CD4-positive, CD25-positive, alpha-beta regulatory T cell (primary cell): ENCODE data around the gene RNU7-1. TPM values are rescaled to one million over a fixed set of nuclear protein-coding genes. Genes with fewer than 3 reads are reported as not detected.

ENCODE experiments used
- ATAC-seq, 2 donors: fragments of 150-1000 bp; cut with Tn5 transposase; one replicate each; pipeline ENCODE4 v1.10.0; 2021; ENCODE audit warnings: low read depth in 2 of 2, moderate number of reproducible peaks in 2 of 2, moderate library complexity in 1 of 2
- DNase-seq, 3 donors: peaks; one replicate each; pipeline versions ENCODE4 v3.0.0 to v3.0.0-alpha.2; 2012 to 2022; ENCODE audit warnings: mixed read lengths in 1 of 3
- H3K27ac ChIP-seq: one replicate; pipeline ENCODE4 v1.7.0; 2013; ENCODE audit warnings: mild to moderate bottlenecking, low read length; ENCODE audit not compliant: insufficient read depth, poor library complexity, severe bottlenecking
- H3K27me3 ChIP-seq: one replicate; pipeline ENCODE4 v1.7.0; 2013; ENCODE audit warnings: low read length; ENCODE audit not compliant: control insufficient read depth, insufficient read depth
- H3K36me3 ChIP-seq: one replicate; pipeline ENCODE4 v1.7.0; 2013; ENCODE audit warnings: mild to moderate bottlenecking, low read length, moderate library complexity; ENCODE audit not compliant: control insufficient read depth, insufficient read depth
- H3K4me1 ChIP-seq: 2 replicates; pipeline ENCODE4 v1.7.0; 2013; ENCODE audit warnings: mild to moderate bottlenecking, low read length; ENCODE audit not compliant: insufficient read depth, control insufficient read depth, poor library complexity, severe bottlenecking
- H3K4me3 ChIP-seq: one replicate; pipeline ENCODE4 v1.7.0; 2013; ENCODE audit warnings: low read depth, mild to moderate bottlenecking, low read length, moderate library complexity
- H3K9me3 ChIP-seq, 2 experiments: 1 replicate in 1 of 2; 2 replicates in 1 of 2; pipeline ENCODE4 v1.7.0; 2013; ENCODE audit warnings: low read length in 2 of 2, mild to moderate bottlenecking in 1 of 2, moderate library complexity in 1 of 2; ENCODE audit not compliant: control insufficient read depth in 2 of 2
- H3K27ac Mint-ChIP-seq, 3 donors: one replicate each; pipeline ENCODE4 v1.8.0; 2020 to 2022; ENCODE audit warnings: mild to moderate bottlenecking in 3 of 3, mixed read lengths in 3 of 3, moderate library complexity in 2 of 3
- H3K27me3 Mint-ChIP-seq: one replicate; pipeline ENCODE4 v1.8.0; 2022; ENCODE audit warnings: mild to moderate bottlenecking, mixed read lengths
- H3K36me3 Mint-ChIP-seq: one replicate; pipeline ENCODE4 v1.8.0; 2020; ENCODE audit warnings: mixed read lengths
- H3K4me1 Mint-ChIP-seq, 4 donors: one replicate each; pipeline ENCODE4 v1.8.0; 2020 to 2022; ENCODE audit warnings: mixed read lengths in 4 of 4, mild to moderate bottlenecking in 1 of 4
- H3K4me3 Mint-ChIP-seq, 4 donors: one replicate each; pipeline ENCODE4 v1.8.0; 2020 to 2022; ENCODE audit warnings: mild to moderate bottlenecking in 4 of 4, mixed read lengths in 4 of 4, moderate library complexity in 3 of 4
- H3K9me3 Mint-ChIP-seq, 7 donors: one replicate each; pipeline ENCODE4 v1.8.0; 2020 to 2022; ENCODE audit warnings: mixed read lengths in 7 of 7, mild to moderate bottlenecking in 3 of 7, moderate library complexity in 2 of 7
- polyA plus RNA-seq, 4 donors: library from polyadenylated mRNA; unstranded; fragments of 300-500 nt; fragmentation: Illumina TruSeq; gene quantifications; one replicate each; pipeline ENCODE4 v1.2.3, GENCODE V29; 2021
- total RNA-seq: library from RNA; stranded (reverse); gene quantifications from one replicate; pipeline ENCODE4 v1.2.3, GENCODE V29; 2022

The RNU7-1 gene
- total and polyA plus RNA-seq, 5 donors from 2014 or later, result not detected

DNA sequence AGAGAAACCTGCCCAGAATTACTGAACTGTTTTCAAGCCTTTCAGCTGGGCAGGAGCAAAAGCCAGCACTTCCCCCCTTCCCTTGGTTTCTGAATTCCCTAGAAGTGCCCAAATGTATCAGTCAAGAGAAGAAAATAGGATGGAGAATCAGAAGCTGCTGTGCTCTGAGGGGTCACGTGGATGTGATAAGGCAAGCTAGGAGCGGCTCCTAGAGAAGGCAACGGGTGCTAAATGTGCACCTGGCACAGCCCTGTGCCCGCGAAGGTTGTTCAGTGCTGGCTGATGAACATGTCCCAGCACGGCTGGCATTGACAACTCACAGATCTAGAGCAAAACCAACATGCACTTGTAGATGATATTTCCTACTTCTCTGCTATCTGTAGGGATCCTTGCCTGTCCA, 35.4 kb downstream of the RNU7-1 start:
- H3K36me3 Mint-ChIP-seq, result peaks cover 32% of the 10 kb centered on the region
- ATAC-seq (no peak), DNase-seq (no peak)
- H3K9me3 Mint-ChIP-seq, result no peaks in the 10 kb centered on the region
- Histone ChIP-seq H3K4me3 (no peak overlapping the region), H3K36me3 (peaks cover 81% of the 10 kb centered on the region), H3K27me3 (no peaks in the 10 kb centered on the region), H3K27ac (no peak overlapping the region), H3K9me3 (no peaks in the 10 kb centered on the region), H3K4me1 (no peaks in the 10 kb centered on the region)
- no peak overlapping the region for H3K4me3 Mint-ChIP-seq
- peaks cover 0 to 5% (median under 1%) of the 10 kb centered on the region in 4 donors for H3K4me1 Mint-ChIP-seq
- no peaks in the 10 kb centered on the region for H3K27me3 Mint-ChIP-seq
- peak overlapping the region in 1 of 3 donors; percentile 9 for H3K27ac Mint-ChIP-seq

DNA sequence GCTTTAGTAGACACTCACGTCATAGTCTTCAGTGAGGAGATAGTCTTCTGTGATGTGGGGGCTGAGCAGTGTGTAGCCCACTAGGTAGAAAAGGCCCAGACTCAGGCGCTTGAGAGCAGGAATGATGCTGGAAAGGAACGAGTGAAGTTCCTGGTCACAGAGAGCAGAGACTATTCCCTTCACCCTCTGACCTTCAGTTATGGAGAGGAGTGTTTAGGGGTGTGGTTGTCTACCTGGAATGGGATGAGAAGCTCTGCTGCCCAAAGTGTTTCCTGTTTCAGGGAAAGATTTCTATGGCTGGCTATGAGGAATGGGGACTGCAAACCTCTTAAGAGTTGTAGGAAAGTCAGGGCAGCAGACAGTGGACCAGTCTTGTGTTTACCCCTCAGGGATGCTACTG, 35.8 kb downstream of the RNU7-1 start:
- peaks cover 77% of the 10 kb centered on the region for H3K36me3 ChIP-seq
- DNase-seq (no peak), ATAC-seq (no peak)
- H3K27ac ChIP-seq, result no peak overlapping the region
- no peaks in the 10 kb centered on the region for H3K27me3 ChIP-seq
- H3K4me1 ChIP-seq, result no peaks in the 10 kb centered on the region
- peak overlapping the region in 1 of 3 donors; percentile 20 for H3K27ac Mint-ChIP-seq
- H3K27me3 Mint-ChIP-seq, result no peaks in the 10 kb centered on the region
- peaks cover 0 to 3% (median 0%) of the 10 kb centered on the region in 4 donors for H3K4me1 Mint-ChIP-seq
- H3K4me3 ChIP-seq, result no peak overlapping the region
- no peaks in the 10 kb centered on the region for H3K9me3 Mint-ChIP-seq
- H3K36me3 Mint-ChIP-seq, result peaks cover 32% of the 10 kb centered on the region
- H3K9me3 ChIP-seq, result no peaks in the 10 kb centered on the region
- no peak overlapping the region for H3K4me3 Mint-ChIP-seq

DNA sequence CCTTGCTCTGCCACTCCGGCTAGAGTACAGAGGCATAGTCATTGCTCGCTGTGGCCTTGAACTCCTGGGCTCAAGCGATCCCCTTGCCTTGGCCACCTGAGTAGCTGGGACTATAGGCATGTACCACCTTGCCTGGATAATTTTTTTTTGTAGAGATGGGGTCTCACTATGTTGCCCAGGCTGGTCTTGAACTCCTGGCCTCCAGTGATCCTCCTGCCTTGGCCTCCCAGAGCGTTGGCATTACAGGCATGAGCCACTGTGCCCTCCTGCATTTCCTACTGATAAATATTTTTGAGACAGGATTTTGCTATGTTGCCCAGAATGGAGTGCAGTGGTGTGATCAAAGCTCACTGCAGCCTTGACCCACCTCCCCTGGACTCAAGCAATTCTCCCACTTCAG, 36.5 kb downstream of the RNU7-1 start:
- ATAC-seq (no peak), DNase-seq (no peak)
- Mint-ChIP-seq H3K4me3 (no peak overlapping the region), H3K36me3 (peaks cover 32% of the 10 kb centered on the region), H3K4me1 (peaks cover 0 to 3% (median 0%) of the 10 kb centered on the region in 4 donors), H3K27ac (peak overlapping the region in 1 of 3 donors; percentile 23), H3K27me3 (no peaks in the 10 kb centered on the region), H3K9me3 (no peaks in the 10 kb centered on the region)
- H3K4me3 ChIP-seq, result no peak overlapping the region
- H3K4me1 ChIP-seq, result no peaks in the 10 kb centered on the region
- H3K36me3 ChIP-seq, result peaks cover 71% of the 10 kb centered on the region
- H3K9me3 ChIP-seq, result no peaks in the 10 kb centered on the region
- H3K27ac ChIP-seq, result no peak overlapping the region
- H3K27me3 ChIP-seq, result no peaks in the 10 kb centered on the region

DNA sequence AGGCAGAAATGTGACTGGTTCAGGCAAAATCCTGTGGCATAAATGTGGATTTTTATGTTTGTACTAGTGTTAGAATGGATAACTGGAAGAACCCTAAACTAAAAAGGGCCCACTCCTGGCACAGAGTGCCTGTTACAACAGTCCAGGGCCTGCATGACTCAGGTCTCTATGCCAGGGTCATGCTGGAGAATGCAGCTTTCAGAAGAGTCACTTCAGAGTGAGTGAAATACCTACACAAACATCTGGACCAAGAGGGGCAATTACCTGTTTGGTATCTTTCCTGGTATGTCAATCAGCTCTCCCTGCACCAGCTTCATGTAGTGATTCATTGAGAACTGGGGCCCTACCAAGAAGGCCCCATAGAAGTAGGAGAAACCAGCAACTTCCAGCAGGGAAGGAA, 37.1 kb downstream of the RNU7-1 start:
- H3K9me3 ChIP-seq, result no peaks in the 10 kb centered on the region
- no peaks in the 10 kb centered on the region for H3K27me3 ChIP-seq
- peak overlapping the region in 1 of 3 donors; percentile 23 for H3K27ac Mint-ChIP-seq
- ATAC-seq (no peak), DNase-seq (no peak)
- peaks cover 64% of the 10 kb centered on the region for H3K36me3 ChIP-seq
- peaks cover 31% of the 10 kb centered on the region for H3K36me3 Mint-ChIP-seq
- no peak overlapping the region for H3K4me3 Mint-ChIP-seq
- no peaks in the 10 kb centered on the region for H3K27me3 Mint-ChIP-seq
- H3K27ac ChIP-seq, result no peak overlapping the region
- H3K4me1 Mint-ChIP-seq, result peaks cover 0 to 3% (median 0%) of the 10 kb centered on the region in 4 donors
- no peaks in the 10 kb centered on the region for H3K9me3 Mint-ChIP-seq
- H3K4me1 ChIP-seq, result no peaks in the 10 kb centered on the region
- no peak overlapping the region for H3K4me3 ChIP-seq

DNA sequence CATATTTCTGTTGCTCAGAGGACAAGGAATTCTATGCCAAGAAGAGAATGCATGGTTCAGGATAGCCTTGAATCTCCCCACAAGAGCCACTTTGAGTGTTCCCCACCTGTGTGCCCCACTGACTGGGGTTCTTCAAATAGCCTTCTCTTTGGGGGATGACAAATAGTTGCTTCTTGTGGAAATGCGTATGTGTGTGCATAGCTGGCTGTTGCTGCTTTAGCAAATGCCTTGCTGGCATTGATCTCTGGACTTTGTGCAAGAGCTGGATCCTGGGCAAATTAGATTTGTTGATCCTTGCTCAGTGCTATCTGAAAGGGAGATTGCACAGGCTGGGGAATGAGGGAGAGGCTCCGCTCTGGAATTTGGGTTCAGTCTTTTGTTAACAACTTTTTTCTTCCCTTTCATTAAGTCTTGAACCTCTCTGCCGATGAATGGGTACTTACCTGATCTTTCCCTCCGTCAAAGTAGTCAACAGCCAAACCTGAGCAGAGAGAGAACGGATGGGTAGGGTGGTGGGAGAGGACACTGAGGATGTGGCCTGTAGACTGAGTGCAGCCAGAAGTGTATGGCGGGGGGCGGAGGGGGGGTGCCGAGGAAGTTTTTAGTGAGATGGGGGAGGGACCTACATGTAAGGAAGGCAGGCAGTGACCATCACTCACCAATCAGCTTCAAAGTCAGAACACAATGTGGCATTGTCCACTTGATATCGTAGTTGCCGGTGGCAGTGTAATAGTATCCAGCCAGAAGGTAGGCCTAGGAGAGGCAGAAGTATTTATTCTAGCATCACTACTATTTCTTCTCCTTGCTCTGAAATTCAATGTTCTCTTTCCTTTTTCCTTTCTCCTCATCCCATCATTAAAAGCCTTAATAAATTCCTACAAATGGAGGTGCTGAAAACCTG, 37.8 kb downstream of the RNU7-1 start:
- H3K27ac Mint-ChIP-seq, result peak overlapping the region in 2 of 3 donors; percentile 23 to 77

DNA sequence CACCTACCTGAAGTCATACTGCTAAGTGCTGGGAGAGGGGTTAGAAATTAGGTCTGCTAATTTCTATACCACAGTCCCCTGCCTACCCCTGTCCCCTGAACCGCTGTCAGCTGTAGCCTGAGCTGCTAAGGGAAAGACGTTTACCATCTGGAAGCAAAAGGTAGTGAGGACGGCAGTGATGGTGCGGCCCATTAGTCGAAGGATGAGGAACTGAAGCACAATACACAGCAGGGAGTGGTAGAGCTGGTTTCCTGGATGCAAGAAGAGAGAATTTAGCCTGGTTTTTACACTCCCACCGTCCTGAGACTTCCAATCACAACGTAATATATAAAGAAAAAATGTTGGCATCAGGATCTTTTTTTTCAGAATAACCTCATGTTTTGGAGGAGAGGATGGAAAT, 38.9 kb downstream of the RNU7-1 start:
- Mint-ChIP-seq H3K36me3 (peaks cover 24% of the 10 kb centered on the region), H3K4me1 (peaks cover 0 to 3% (median 0%) of the 10 kb centered on the region in 4 donors), H3K4me3 (no peak overlapping the region), H3K27ac (peak overlapping the region in 1 of 3 donors; percentile 51), H3K9me3 (no peaks in the 10 kb centered on the region), H3K27me3 (no peaks in the 10 kb centered on the region)
- H3K4me1 ChIP-seq, result no peaks in the 10 kb centered on the region
- H3K36me3 ChIP-seq, result peaks cover 55% of the 10 kb centered on the region
- H3K27ac ChIP-seq, result no peak overlapping the region
- H3K27me3 ChIP-seq, result no peaks in the 10 kb centered on the region
- no peak overlapping the region for H3K4me3 ChIP-seq
- no peaks in the 10 kb centered on the region for H3K9me3 ChIP-seq
- DNase-seq (no peak), ATAC-seq (no peak)

More for the DNA sequence above, 37.8 kb downstream of the RNU7-1 start:
- Mint-ChIP-seq H3K4me1 (peaks cover 0 to 3% (median 0%) of the 10 kb centered on the region in 4 donors), H3K4me3 (no peak overlapping the region), H3K9me3 (no peaks in the 10 kb centered on the region), H3K36me3 (peaks cover 27% of the 10 kb centered on the region), H3K27me3 (no peaks in the 10 kb centered on the region)
- Histone ChIP-seq H3K27ac (no peak overlapping the region), H3K4me1 (no peaks in the 10 kb centered on the region), H3K27me3 (no peaks in the 10 kb centered on the region), H3K36me3 (peaks cover 62% of the 10 kb centered on the region), H3K9me3 (no peaks in the 10 kb centered on the region), H3K4me3 (no peak overlapping the region)
- no peak for ATAC-seq
- no peak for DNase-seq

DNA sequence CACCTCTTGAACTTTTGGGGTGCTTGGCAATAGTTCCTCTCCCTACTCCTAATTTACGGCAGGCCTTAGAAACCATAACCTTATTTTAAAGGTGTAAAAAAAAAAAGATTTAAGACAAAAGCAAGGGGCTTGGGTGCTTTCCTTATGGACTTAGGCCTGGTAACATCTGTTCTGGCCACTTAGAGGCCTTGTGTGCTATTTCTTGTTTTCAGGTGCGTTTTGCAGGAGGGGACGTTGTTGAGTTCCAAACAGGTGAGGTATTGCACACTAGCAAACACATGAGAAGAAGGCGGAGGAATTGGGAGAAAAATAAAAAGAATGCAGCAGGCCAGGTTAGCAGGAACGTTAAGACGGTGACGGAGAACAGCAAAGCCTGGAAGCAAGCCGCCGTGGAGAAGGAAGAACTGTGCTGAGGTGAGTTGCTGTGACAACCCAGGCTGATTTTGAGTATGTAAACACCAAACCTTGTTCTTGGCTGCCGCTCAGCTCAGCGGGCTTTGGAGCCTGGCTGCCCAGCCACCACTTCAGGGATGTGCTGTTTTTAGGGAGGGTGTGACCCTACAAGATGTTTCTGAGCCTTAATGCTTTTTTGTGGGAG, 44.4 kb downstream of the RNU7-1 start:
- H3K9me3 Mint-ChIP-seq, result no peaks in the 10 kb centered on the region
- H3K27ac Mint-ChIP-seq, result no peak overlapping the region
- peaks cover 20% of the 10 kb centered on the region for H3K36me3 ChIP-seq

More for the DNA sequence above, 44.4 kb downstream of the RNU7-1 start:
- no peaks in the 10 kb centered on the region for H3K27me3 Mint-ChIP-seq
- Histone ChIP-seq H3K4me3 (no peak overlapping the region), H3K4me1 (no peaks in the 10 kb centered on the region), H3K27ac (no peak overlapping the region), H3K27me3 (no peaks in the 10 kb centered on the region), H3K9me3 (no peaks in the 10 kb centered on the region)
- peaks cover 15% of the 10 kb centered on the region for H3K36me3 Mint-ChIP-seq
- no peak for DNase-seq
- peaks cover 0 to 6% (median 2%) of the 10 kb centered on the region in 4 donors for H3K4me1 Mint-ChIP-seq
- H3K4me3 Mint-ChIP-seq, result no peak overlapping the region
- ATAC-seq, result no peak
